Skeletal muscle satellite cell (primary cell): Measurements from ENCODE around the gene MKKS.

Source experiments
- H3K27me3 ChIP-seq: 2 replicates; pipeline ENCODE4 v1.7.0; 2013; ENCODE audit warnings: low read length; ENCODE audit not compliant: control insufficient read depth, insufficient read depth
- H3K36me3 ChIP-seq: 2 replicates; pipeline ENCODE4 v1.7.0; 2013; ENCODE audit warnings: mild to moderate bottlenecking, control low read depth, low read length; ENCODE audit not compliant: insufficient read depth
- H3K4me1 ChIP-seq: 2 replicates; pipeline ENCODE4 v1.7.0; 2013; ENCODE audit warnings: low read length; ENCODE audit not compliant: control insufficient read depth, insufficient read depth
- H3K4me2 ChIP-seq: 2 replicates; pipeline ENCODE4 v1.7.0; 2013; ENCODE audit warnings: mild to moderate bottlenecking, low read length
- H3K4me3 ChIP-seq: 2 replicates; pipeline ENCODE4 v1.7.0; 2013; ENCODE audit warnings: low read length
- H3K9ac ChIP-seq: 2 replicates; pipeline ENCODE4 v1.7.0; 2013; ENCODE audit warnings: mild to moderate bottlenecking, low read depth, low read length, moderate library complexity
- H3K9me3 ChIP-seq: replicated peaks from 2 replicates; pipeline ENCODE4 v1.7.0; 2013; ENCODE audit warnings: mild to moderate bottlenecking, control low read depth, low read length

MKKS gene

DNA sequence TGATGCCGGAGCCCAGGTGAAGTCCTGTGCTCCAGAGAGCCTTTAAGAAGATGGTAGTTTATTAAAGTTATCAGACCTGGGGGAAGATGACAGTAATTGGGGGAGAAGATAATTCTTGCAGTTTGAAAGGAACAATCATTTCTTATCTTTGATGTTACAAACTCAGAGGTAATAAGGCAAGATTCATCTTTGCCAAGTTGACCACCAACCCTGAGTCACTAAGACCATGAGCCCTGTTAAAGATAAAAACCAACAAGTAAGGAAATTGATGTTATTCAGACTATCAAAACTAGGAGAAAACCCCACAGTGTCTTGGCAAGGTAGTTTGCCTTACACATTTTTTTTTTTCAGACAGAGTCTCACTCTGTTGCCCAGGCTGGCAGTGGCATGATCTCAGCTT lies 73.1 kb downstream of the MKKS start:
- Histone ChIP-seq H3K36me3 (no peaks in the 10 kb centered on the region), H3K4me2 (no peak overlapping the region), H3K27me3 (peaks cover 3% of the 10 kb centered on the region), H3K4me1 (peaks cover 2% of the 10 kb centered on the region), H3K9ac (no peak overlapping the region), H3K4me3 (no peak overlapping the region), H3K9me3 (no peaks in the 10 kb centered on the region)

DNA sequence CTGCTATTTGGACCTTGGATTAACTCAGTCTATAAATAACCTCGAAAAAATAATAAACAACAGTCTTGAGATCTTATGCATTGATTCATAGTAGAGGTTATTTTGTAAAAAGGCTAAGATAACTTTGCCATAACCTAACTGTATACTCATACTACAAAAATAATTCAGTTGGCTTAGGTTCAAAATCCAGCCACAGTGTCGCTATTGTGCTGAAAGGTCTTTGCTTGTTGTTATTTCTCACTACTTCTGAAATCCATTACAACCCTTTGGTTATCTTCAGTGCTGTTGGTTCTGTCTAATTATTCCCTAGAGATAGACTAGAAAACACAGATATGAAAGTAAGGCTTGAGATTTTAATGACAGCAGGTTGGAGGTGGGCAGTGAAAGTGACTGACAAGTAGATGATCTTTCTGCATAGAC lies 74.4 kb downstream of the MKKS start:
- Histone ChIP-seq H3K4me2 (peak overlapping the region; percentile 6), H3K9me3 (no peaks in the 10 kb centered on the region), H3K36me3 (no peaks in the 10 kb centered on the region), H3K27me3 (peaks cover 3% of the 10 kb centered on the region), H3K4me1 (peaks cover 2% of the 10 kb centered on the region), H3K9ac (no peak overlapping the region), H3K4me3 (no peak overlapping the region)

DNA sequence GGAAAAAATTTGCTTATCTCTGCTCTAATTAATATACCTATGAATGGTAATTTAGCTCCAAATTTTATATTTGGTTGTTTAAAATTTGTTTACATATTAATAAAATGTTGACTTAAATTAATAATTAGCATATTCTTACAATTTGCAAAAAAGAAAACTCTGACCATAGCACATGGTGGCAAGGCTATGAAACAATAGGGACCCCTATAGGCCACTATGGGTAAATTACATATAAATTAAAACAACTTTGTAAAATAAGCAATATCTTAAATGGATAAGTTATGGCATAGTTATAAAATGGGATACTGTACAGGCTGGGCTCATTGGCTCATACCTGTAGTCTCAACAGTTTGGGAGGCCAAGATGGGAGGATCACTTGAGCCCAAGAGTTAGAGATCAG lies 76.0 kb downstream of the MKKS start:
- Histone ChIP-seq H3K9me3 (no peaks in the 10 kb centered on the region), H3K27me3 (peaks cover 3% of the 10 kb centered on the region), H3K9ac (no peak overlapping the region), H3K4me1 (peaks cover 9% of the 10 kb centered on the region), H3K4me3 (no peak overlapping the region), H3K4me2 (no peak overlapping the region), H3K36me3 (no peaks in the 10 kb centered on the region)

DNA sequence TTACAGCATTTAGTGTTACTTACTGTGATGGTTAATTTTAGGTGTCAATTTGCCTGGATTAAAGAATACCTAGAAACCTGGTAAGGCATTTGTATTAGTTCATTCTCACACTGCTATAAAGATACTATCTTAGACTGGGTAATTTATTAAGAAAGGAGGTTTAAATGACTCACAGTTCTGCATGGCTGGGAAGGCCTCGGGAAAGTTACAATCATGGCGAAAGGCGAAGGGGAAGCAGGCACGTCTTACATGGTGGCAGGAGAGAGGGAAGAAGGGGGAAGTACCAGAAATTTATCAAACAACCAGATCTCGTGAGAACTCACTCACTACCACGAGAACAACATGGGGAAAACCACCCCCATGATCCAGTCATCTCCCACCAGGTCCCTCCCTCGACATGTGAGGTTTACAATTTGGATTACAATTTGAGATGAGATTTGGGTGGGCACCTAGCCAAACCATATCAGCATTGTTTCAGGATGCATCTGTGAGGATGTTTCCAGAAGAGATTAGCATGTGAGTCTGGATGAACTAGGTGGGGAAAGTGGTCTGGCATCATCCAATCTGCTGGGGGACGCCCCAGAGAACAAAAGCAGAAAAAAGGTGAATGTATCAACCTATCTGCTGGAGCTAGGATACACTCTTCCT lies 76.8 kb downstream of the MKKS start:
- no peak overlapping the region for H3K9ac ChIP-seq
- H3K9me3 ChIP-seq: no peaks in the 10 kb centered on the region
- H3K4me1 ChIP-seq: peaks cover 17% of the 10 kb centered on the region
- no peak overlapping the region for H3K4me3 ChIP-seq
- no peaks in the 10 kb centered on the region for H3K36me3 ChIP-seq
- no peak overlapping the region for H3K4me2 ChIP-seq
- no peaks in the 10 kb centered on the region for H3K27me3 ChIP-seq

DNA sequence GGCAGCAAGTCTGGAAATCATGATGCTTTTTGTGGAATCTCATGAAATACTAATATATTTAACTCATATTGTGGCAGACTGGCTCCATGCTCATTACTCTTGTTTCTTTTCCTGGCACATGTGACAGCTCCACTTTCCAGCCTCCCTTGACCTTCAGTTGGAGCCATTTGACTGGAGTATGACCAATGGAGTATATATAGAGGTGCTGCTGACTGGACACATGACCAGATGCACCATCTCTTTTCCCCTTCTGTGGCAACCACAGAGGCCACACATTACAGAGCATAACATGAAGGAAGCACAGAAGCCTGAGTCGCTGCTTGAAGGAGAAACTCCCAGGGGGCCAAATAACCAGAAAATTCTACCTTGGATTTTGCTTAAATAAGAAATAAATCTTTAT lies 77.4 kb downstream of the MKKS start:
- H3K9me3 ChIP-seq: no peaks in the 10 kb centered on the region
- no peak overlapping the region for H3K4me2 ChIP-seq
- H3K27me3 ChIP-seq: no peaks in the 10 kb centered on the region
- H3K4me1 ChIP-seq: peaks cover 23% of the 10 kb centered on the region
- no peak overlapping the region for H3K9ac ChIP-seq
- no peaks in the 10 kb centered on the region for H3K36me3 ChIP-seq
- no peak overlapping the region for H3K4me3 ChIP-seq

DNA sequence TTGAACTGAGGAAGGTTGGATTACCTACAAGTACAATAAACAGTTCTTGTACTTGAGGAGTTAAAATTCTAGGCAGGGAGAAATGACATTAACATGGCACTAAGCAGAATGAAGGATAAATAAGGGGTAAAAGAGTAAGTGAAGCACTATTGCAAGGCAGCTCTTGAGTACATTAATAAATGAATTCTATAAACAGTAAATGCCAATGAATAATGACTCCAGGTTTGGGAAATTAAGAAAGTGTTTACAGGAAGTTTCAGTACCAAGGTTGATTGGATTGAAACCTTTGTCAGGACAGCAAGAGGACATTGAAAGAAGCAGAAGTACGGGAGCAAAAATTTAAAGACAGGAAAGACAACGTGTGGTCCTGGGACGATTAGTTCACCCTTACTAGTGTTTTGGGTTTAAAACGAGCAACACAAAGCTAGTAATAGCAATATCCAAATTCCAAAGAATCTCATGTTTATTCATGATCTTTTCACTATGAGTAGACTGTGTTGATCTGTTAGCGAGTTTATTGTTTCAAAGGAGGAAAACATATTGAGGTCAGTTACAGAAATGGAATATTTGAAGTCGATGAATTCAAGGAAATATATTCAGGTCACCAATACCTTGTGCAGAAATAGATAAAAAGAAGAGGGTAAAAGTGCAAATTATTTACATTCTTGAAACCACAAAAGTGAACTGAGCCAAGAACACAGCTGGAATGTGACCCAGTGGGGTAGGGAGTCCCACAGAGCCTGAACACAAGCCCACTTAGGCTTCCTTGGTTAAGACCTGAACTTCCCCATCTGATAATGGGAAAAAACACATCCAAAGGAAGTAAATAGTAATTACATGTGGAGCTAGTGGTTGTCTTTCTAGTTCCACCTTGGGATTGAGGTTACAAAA lies 80.8 kb downstream of the MKKS start:
- Histone ChIP-seq H3K36me3 (no peaks in the 10 kb centered on the region), H3K27me3 (no peaks in the 10 kb centered on the region), H3K4me2 (no peak overlapping the region), H3K9ac (peak overlapping the region; percentile 28), H3K4me1 (peaks cover 31% of the 10 kb centered on the region), H3K9me3 (no peaks in the 10 kb centered on the region), H3K4me3 (no peak overlapping the region)
